ENCODE data around the gene RING1. TPM values are rescaled to one million over a fixed set of nuclear protein-coding genes. Genes with fewer than 3 reads are reported as not detected.

Gene RING1
- total RNA-seq, 1 experiment from 2014 or later = 45.9 TPM

GRCh38 chr6:33202799-33203198 lies 5.5 kb upstream of the RING1 start:
- intact Hi-C loops (cut with micrococcal nuclease) = loop anchor here (10.0 kb wide), 1 partner anchor 212 kb away; the partner anchor contains the start of genes CUTA and PHF1
- TF ChIP-seq CEBPB (IDR thresholded peaks at IDR 0.05; ENCODE audit: low read depth) (no peak), SP1 (IDR thresholded peaks at IDR 0.05; ENCODE audit: low read depth) (no peak), CTCF (IDR thresholded peaks at IDR 0.05 in 2 of 3, conservative IDR thresholded peaks at IDR 0.05 in 1 of 3; ENCODE audit: borderline replicate concordance in 1 of 3, insufficient read depth in 1 of 3, low read depth in 2 of 3, low read length in 2 of 3) (no peak), RAD21 (IDR thresholded peaks at IDR 0.05; ENCODE audit: low read depth) (no peak), EGR1 (IDR thresholded peaks at IDR 0.05; ENCODE audit: low read depth) (no peak), TCF7L2 (IDR thresholded peaks at IDR 0.05; ENCODE audit: borderline replicate concordance, extremely low read depth, insufficient read depth, insufficient read length) (no peak), ZBTB33 (IDR thresholded peaks at IDR 0.05; ENCODE audit: extremely low read depth, insufficient replicate concordance, low read length) (no peak), CBX3 (IDR thresholded peaks at IDR 0.05; ENCODE audit: low read depth) (no peak), SRF (IDR thresholded peaks at IDR 0.05; ENCODE audit: low read depth) (no peak), ZFX (IDR thresholded peaks at IDR 0.05) (no peak), ZNF274 (IDR thresholded peaks at IDR 0.05; ENCODE audit: low read depth, low read length) (no peak), SIN3A (IDR thresholded peaks at IDR 0.05; ENCODE audit: low read depth) (no peak), YY1 (IDR thresholded peaks at IDR 0.05; ENCODE audit: extremely low read depth, insufficient replicate concordance, low read depth, low read length) (no peak), EZH2 (IDR thresholded peaks at IDR 0.05) (no peak), ELF1 (IDR thresholded peaks at IDR 0.05; ENCODE audit: borderline replicate concordance, low read depth) (no peak), POLR2AphosphoS5 (IDR thresholded peaks at IDR 0.05; ENCODE audit: low read depth, low read length) (no peak), JUND (IDR thresholded peaks at IDR 0.05) (no peak), EZH2phosphoT487 (IDR thresholded peaks at IDR 0.05; ENCODE audit: borderline replicate concordance) (no peak), FOSL1 (IDR thresholded peaks at IDR 0.05; ENCODE audit: low read depth) (no peak)
- TF ChIP-seq, protein P1, sequence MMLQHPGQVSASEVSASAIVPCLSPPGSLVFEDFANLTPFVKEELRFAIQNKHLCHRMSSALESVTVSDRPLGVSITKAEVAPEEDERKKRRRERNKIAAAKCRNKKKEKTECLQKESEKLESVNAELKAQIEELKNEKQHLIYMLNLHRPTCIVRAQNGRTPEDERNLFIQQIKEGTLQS (IDR thresholded peaks at IDR 0.05) = no peak
- Histone ChIP-seq H3K36me3 (ENCODE audit: control insufficient read depth in 1 of 2, insufficient read depth in 2 of 2, low read length in 2 of 2) (peaks cover 14 to 27% of the 10 kb centered on the region in 2 experiments; a peak in 3 of 4 replicates), H3K9me2 (ENCODE audit: insufficient read depth) (no peaks in the 10 kb centered on the region), H3K9ac (ENCODE audit: low read length) (no peak overlapping the region), H3K79me2 (ENCODE audit: insufficient read depth, low read length) (peaks cover 60% of the 10 kb centered on the region), H3K4me1 (ENCODE audit: control insufficient read depth in 1 of 2, insufficient read depth in 2 of 2, low read length in 2 of 2) (peaks cover 49 to 75% of the 10 kb centered on the region in 2 experiments), H4K20me1 (ENCODE audit: insufficient read depth) (no peaks in the 10 kb centered on the region), H3K4me3 (replicated peaks in 1 of 2; ENCODE audit: low read depth in 1 of 2, low read length in 2 of 2) (no peak overlapping the region), H3K27ac (ENCODE audit: low read depth, low read length) (no peak overlapping the region), H2AFZ (ENCODE audit: low read depth, low read length, poor library complexity, severe bottlenecking) (no peak overlapping the region), H3K27me3 (ENCODE audit: insufficient read depth, low read length) (no peaks in the 10 kb centered on the region), H3K9me3 (ENCODE audit: control insufficient read depth in 1 of 2, insufficient read depth in 1 of 2, low read depth in 1 of 2, low read length in 2 of 2) (no peaks in the 10 kb centered on the region), H3K4me2 (ENCODE audit: low read length) (no peak overlapping the region)
- CTCF ChIA-PET = no interaction called here
- ATAC-seq = no peak
- RAD21 ChIA-PET (ENCODE audit: low non-redundant PET in 1 of 2, low total read pairs in 2 of 2, uncharacterized antibody in 2 of 2, unreplicated experiment in 2 of 2) = no interaction called here
- POLR2A ChIA-PET = no interaction called here
- no TSS peak for BruUV-seq (replicated peaks)
- DNase-seq (ENCODE audit: low read depth, low spot score) = no peak

All from HCT116 (cell line).